HepG2 (cell line): Measurements from ENCODE around the gene VPS4A. TPM values are rescaled to one million over a fixed set of nuclear protein-coding genes. Genes with fewer than 3 reads are reported as not detected.

Experiments used
- DNMT1 ChIP-seq: sonication (generic); formaldehyde crosslinking; IDR thresholded peaks from 2 replicates; pipeline ENCODE4 v1.5.1; 2020; ENCODE audit warnings: mild to moderate bottlenecking, missing genetic modification reagents
- HDAC6 ChIP-seq: fragments of 200-600 bp; sonication (generic); IDR thresholded peaks from 2 replicates; pipeline ENCODE4 v1.7.0; 2017; ENCODE audit warnings: mild to moderate bottlenecking, antibody characterized with exemption, low read length, low read depth
- ISX ChIP-seq: sonication (generic); formaldehyde crosslinking; conservative IDR thresholded peaks from 2 replicates; pipeline ENCODE4 v1.5.0; 2020; ENCODE audit warnings: missing genetic modification reagents
- KDM4B ChIP-seq: sonication (generic); formaldehyde crosslinking; IDR thresholded peaks from 2 replicates; pipeline ENCODE4 v1.4.0; 2020; ENCODE audit warnings: missing genetic modification reagents
- MAF1 ChIP-seq: sonication (generic); formaldehyde crosslinking; IDR thresholded peaks from 2 replicates; pipeline ENCODE4 v1.5.0; 2020; ENCODE audit warnings: missing genetic modification reagents, borderline replicate concordance
- MTF1 ChIP-seq: sonication (generic); formaldehyde crosslinking; IDR thresholded peaks from 2 replicates; pipeline ENCODE4 v1.5.0; 2020; ENCODE audit warnings: missing genetic modification reagents
- NFRKB ChIP-seq: fragments of 450-650 bp; IDR thresholded peaks from 2 replicates; pipeline ENCODE4 v1.6.1; 2017
- NR2F2 ChIP-seq: IDR thresholded peaks from 2 replicates; pipeline ENCODE4 v1.6.1; 2012; ENCODE audit warnings: low read depth, inconsistent platforms, borderline replicate concordance
- NR3C1 ChIP-seq: sonication (generic); formaldehyde crosslinking; IDR thresholded peaks from 2 replicates; pipeline ENCODE4 v1.4.0; 2020; ENCODE audit warnings: missing genetic modification reagents
- SKI ChIP-seq: fragments of 450-650 bp; IDR thresholded peaks from one replicate; pipeline ENCODE4 v1.6.1; 2018; ENCODE audit warnings: mild to moderate bottlenecking; ENCODE audit not compliant: partially characterized antibody
- SMAD1 ChIP-seq: sonication (generic); formaldehyde crosslinking; IDR thresholded peaks from 2 replicates; pipeline ENCODE4 v1.4.0; 2020; ENCODE audit warnings: missing genetic modification reagents, low read depth, mild to moderate bottlenecking, borderline replicate concordance
- ZEB1 ChIP-seq: IDR thresholded peaks from 2 replicates; pipeline ENCODE4 v1.6.1; 2012; ENCODE audit warnings: mild to moderate bottlenecking, low read depth, inconsistent platforms; ENCODE audit not compliant: insufficient replicate concordance
- ZNF24 ChIP-seq: fragments of 450-650 bp; IDR thresholded peaks from 2 replicates; pipeline ENCODE4 v1.6.1; 2017; ENCODE audit warnings: antibody characterized with exemption, mild to moderate bottlenecking
- ZNF329 ChIP-seq: sonication (generic); formaldehyde crosslinking; IDR thresholded peaks from 2 replicates; pipeline ENCODE4 v1.9.0; 2021; ENCODE audit warnings: low read depth, mild to moderate bottlenecking, missing genetic modification reagents
- ZNF354B ChIP-seq: sonication (generic); formaldehyde crosslinking; IDR thresholded peaks from 2 replicates; pipeline ENCODE4 v1.8.0; 2022; ENCODE audit warnings: mild to moderate bottlenecking, missing genetic modification reagents
- ZNF543 ChIP-seq: sonication (generic); formaldehyde crosslinking; IDR thresholded peaks from 2 replicates; pipeline ENCODE4 v1.4.0; 2020; ENCODE audit warnings: mild to moderate bottlenecking, missing genetic modification reagents
- polyA plus RNA-seq, 8 experiments: library from polyadenylated mRNA; depleted of rRNA in 3 of 8; stranded (reverse) in 7 of 8; unstranded in 1 of 8; fragments of >200 nt; fragmentation: Illumina TruSeq in 4 of 8; extraction: Trizol in 4 of 8; gene quantifications; 2 replicates each; pipeline versions ENCODE4 v1.2.1 to v1.2.3, GENCODE V29; 2011 to 2016; ENCODE audit warnings: low read depth in 4 of 8, missing spikeins in 1 of 8, mixed read lengths in 1 of 8; ENCODE audit not compliant: insufficient read depth in 1 of 8
- total RNA-seq, 5 experiments: library from RNA; depleted of rRNA; stranded (reverse); fragments of >200 nt; fragmentation: Illumina TruSeq; extraction: Trizol; gene quantifications; 2 replicates each; pipeline ENCODE4 v1.2.3, GENCODE V29; 2016; ENCODE audit warnings: low read depth in 1 of 5
- TF ChIP-seq, protein P1 (sequence below): IDR thresholded peaks from 2 replicates; pipeline ENCODE4 v1.6.1; 2016
- TF ChIP-seq, protein P2 (sequence below): sonication (generic); formaldehyde crosslinking; IDR thresholded peaks from 2 replicates; pipeline ENCODE4 v1.5.0; 2020; ENCODE audit warnings: missing genetic modification reagents
- TF ChIP-seq, protein P3 (sequence below): sonication (generic); formaldehyde crosslinking; IDR thresholded peaks from 2 replicates; pipeline ENCODE4 v1.4.0; 2020; ENCODE audit warnings: missing genetic modification reagents, borderline replicate concordance
- TF ChIP-seq, protein P4 (sequence below): sonication (generic); formaldehyde crosslinking; conservative IDR thresholded peaks from 2 replicates; pipeline ENCODE4 v1.4.0; 2020; ENCODE audit warnings: mild to moderate bottlenecking, missing genetic modification reagents, moderate library complexity

VPS4A gene
- total and polyA plus RNA-seq, 2 of the 13 experiments (the other 11 are each of a cell fraction or from before 2014, with no cell fraction given), result 13.2 to 27.9 TPM

DNA sequence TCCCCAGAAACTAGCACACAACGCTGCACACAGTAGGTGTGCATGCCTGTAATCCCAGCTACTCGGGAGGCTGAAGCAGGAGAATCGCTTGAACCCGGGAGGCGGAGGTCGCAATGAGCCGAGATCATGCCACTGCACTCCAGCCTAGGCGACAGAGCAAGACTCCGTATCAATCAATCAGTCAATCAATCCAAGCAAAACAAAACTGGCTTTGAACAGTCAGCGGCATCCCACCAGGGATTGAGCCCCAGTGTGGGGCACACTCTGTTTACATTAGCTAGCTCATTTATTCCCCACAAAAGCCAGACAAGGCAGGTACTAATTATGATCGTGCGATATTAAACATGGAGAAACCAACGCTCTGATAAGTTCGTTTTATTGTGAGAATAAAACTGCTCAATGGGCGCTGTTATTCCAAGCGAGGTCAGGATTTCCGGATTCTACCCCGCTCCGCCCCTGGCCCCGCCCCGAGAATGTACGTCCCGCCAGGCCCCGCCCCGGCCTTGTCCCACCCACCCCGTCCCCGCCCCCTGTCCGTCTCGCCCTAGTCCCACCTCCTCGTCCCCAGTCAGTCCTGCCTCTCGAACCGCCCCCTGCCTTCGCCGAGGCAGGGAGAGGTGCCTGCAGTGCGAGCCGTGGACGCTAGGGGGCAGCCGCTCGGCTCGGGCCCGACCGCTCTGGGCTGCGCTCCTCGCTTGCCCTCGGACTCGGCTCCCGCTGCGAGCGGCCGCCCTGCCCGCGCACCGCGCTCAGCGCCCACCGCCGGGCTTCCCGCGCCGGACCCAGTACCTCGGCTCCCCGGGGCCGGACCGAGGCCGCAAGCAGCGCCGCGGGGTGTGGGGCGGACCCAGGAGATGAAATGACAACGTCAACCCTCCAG, at the start of gene VPS4A (continued):
- TF ChIP-seq NR3C1 (CRISPR knock-in tag) (no peak), NFRKB (no peak), ISX (CRISPR knock-in tag) (no peak; the same call in 1 of the 2 replicates), ZNF329 (CRISPR knock-in tag) (no peak), MTF1 (CRISPR knock-in tag) (no peak), ZNF543 (CRISPR knock-in tag) (0 out of 2 replicates have a peak, but pooled peaks have one; percentile 61), KDM4B (CRISPR knock-in tag) (peak; percentile 91; the same call in 1 of the 2 replicates), DNMT1 (CRISPR knock-in tag) (no peak; the same call in 1 of the 2 replicates), ZNF24 (peak; percentile 78), HDAC6 (no peak), MAF1 (CRISPR knock-in tag) (no peak), ZEB1 (no peak), ZNF354B (0 out of 2 replicates have a peak, but pooled peaks have one; percentile 2), SKI (no peak), SMAD1 (CRISPR knock-in tag) (no peak), NR2F2 (no peak)
- TF ChIP-seq, protein P1, sequence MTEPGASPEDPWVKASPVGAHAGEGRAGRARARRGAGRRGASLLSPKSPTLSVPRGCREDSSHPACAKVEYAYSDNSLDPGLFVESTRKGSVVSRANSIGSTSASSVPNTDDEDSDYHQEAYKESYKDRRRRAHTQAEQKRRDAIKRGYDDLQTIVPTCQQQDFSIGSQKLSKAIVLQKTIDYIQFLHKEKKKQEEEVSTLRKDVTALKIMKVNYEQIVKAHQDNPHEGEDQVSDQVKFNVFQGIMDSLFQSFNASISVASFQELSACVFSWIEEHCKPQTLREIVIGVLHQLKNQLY (CRISPR knock-in tag), result no peak
- TF ChIP-seq, protein P2, sequence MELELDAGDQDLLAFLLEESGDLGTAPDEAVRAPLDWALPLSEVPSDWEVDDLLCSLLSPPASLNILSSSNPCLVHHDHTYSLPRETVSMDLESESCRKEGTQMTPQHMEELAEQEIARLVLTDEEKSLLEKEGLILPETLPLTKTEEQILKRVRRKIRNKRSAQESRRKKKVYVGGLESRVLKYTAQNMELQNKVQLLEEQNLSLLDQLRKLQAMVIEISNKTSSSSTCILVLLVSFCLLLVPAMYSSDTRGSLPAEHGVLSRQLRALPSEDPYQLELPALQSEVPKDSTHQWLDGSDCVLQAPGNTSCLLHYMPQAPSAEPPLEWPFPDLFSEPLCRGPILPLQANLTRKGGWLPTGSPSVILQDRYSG (CRISPR knock-in tag), result no peak
- TF ChIP-seq, protein P3, sequence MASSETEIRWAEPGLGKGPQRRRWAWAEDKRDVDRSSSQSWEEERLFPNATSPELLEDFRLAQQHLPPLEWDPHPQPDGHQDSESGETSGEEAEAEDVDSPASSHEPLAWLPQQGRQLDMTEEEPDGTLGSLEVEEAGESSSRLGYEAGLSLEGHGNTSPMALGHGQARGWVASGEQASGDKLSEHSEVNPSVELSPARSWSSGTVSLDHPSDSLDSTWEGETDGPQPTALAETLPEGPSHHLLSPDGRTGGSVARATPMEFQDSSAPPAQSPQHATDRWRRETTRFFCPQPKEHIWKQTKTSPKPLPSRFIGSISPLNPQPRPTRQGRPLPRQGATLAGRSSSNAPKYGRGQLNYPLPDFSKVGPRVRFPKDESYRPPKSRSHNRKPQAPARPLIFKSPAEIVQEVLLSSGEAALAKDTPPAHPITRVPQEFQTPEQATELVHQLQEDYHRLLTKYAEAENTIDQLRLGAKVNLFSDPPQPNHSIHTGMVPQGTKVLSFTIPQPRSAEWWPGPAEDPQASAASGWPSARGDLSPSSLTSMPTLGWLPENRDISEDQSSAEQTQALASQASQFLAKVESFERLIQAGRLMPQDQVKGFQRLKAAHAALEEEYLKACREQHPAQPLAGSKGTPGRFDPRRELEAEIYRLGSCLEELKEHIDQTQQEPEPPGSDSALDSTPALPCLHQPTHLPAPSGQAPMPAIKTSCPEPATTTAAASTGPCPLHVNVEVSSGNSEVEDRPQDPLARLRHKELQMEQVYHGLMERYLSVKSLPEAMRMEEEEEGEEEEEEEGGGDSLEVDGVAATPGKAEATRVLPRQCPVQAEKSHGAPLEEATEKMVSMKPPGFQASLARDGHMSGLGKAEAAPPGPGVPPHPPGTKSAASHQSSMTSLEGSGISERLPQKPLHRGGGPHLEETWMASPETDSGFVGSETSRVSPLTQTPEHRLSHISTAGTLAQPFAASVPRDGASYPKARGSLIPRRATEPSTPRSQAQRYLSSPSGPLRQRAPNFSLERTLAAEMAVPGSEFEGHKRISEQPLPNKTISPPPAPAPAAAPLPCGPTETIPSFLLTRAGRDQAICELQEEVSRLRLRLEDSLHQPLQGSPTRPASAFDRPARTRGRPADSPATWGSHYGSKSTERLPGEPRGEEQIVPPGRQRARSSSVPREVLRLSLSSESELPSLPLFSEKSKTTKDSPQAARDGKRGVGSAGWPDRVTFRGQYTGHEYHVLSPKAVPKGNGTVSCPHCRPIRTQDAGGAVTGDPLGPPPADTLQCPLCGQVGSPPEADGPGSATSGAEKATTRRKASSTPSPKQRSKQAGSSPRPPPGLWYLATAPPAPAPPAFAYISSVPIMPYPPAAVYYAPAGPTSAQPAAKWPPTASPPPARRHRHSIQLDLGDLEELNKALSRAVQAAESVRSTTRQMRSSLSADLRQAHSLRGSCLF (CRISPR knock-in tag), result no peak
- TF ChIP-seq, protein P4, sequence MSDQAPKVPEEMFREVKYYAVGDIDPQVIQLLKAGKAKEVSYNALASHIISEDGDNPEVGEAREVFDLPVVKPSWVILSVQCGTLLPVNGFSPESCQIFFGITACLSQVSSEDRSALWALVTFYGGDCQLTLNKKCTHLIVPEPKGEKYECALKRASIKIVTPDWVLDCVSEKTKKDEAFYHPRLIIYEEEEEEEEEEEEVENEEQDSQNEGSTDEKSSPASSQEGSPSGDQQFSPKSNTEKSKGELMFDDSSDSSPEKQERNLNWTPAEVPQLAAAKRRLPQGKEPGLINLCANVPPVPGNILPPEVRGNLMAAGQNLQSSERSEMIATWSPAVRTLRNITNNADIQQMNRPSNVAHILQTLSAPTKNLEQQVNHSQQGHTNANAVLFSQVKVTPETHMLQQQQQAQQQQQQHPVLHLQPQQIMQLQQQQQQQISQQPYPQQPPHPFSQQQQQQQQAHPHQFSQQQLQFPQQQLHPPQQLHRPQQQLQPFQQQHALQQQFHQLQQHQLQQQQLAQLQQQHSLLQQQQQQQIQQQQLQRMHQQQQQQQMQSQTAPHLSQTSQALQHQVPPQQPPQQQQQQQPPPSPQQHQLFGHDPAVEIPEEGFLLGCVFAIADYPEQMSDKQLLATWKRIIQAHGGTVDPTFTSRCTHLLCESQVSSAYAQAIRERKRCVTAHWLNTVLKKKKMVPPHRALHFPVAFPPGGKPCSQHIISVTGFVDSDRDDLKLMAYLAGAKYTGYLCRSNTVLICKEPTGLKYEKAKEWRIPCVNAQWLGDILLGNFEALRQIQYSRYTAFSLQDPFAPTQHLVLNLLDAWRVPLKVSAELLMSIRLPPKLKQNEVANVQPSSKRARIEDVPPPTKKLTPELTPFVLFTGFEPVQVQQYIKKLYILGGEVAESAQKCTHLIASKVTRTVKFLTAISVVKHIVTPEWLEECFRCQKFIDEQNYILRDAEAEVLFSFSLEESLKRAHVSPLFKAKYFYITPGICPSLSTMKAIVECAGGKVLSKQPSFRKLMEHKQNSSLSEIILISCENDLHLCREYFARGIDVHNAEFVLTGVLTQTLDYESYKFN (CRISPR knock-in tag), result no peak; the same call in 1 of the 2 replicates
